ENCODE results near the gene MYO9A. TPM values are rescaled to one million over a fixed set of nuclear protein-coding genes. Genes with fewer than 3 reads are reported as not detected.

The MYO9A gene
- total RNA-seq, 3 donors from 2014 or later: 64.2 to 128 (median 86.5) TPM

DNA sequence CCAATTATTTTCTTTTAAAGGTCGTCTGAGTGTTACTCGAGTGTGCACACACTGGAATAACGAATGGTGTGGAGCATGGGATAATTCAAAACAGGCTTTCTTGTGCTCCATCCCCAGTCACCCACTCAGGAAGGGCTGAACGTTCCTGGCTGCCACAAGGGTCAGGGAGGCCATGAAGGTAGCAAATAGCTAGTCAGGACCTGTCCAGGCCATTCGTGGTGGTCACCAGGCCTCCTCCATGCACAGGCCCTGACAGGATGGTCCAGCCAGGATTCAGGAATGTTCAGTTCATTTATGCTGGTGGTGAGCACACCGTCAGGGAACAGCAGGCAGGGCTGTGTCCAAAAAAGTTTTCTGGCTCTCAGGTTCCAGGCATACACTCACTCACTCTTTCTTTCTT, 319.3 kb downstream of the MYO9A start:
- H3K36me3 ChIP-seq: no peaks in the 10 kb centered on the region

DNA sequence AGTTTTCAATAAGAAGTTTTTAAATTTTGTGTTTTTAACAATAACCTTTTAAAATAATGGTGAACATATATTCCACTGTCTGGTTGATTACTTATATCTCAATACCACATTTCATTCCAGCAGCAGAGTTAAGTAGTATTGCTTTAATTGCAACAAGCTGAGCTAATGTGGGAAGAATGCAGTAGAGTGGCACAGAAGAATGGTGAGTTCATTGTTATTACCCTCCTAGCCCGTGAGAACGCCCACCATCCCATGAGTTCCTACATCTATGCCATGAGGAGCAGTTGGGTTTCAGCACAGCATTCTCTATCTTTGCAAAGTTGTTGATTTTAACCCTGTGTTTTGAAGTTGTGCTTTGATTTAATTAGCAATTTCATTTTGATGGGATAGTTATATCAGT, 325.4 kb downstream of the MYO9A start:
- Histone ChIP-seq H3K36me3 (no peaks in the 10 kb centered on the region), H3K27me3 (no peaks in the 10 kb centered on the region), H3K9me3 (no peaks in the 10 kb centered on the region), H3K4me1 (no peaks in the 10 kb centered on the region), H3K27ac (no peak overlapping the region), H3K4me3 (no peak overlapping the region)
- no peak for DNase-seq (ENCODE audit: low spot score in 2 of 2)
- TF ChIP-seq, protein P1, sequence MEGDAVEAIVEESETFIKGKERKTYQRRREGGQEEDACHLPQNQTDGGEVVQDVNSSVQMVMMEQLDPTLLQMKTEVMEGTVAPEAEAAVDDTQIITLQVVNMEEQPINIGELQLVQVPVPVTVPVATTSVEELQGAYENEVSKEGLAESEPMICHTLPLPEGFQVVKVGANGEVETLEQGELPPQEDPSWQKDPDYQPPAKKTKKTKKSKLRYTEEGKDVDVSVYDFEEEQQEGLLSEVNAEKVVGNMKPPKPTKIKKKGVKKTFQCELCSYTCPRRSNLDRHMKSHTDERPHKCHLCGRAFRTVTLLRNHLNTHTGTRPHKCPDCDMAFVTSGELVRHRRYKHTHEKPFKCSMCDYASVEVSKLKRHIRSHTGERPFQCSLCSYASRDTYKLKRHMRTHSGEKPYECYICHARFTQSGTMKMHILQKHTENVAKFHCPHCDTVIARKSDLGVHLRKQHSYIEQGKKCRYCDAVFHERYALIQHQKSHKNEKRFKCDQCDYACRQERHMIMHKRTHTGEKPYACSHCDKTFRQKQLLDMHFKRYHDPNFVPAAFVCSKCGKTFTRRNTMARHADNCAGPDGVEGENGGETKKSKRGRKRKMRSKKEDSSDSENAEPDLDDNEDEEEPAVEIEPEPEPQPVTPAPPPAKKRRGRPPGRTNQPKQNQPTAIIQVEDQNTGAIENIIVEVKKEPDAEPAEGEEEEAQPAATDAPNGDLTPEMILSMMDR (IDR thresholded peaks at IDR 0.05): no peak
- TF ChIP-seq POLR2AphosphoS5 (IDR thresholded peaks at IDR 0.05) (no peak), POLR2A (IDR thresholded peaks at IDR 0.05) (no peak)
- intact Hi-C loops (cut with DNase I; ENCODE audit: low total_unique reads): no loop called here

More for the DNA sequence above, 319.3 kb downstream of the MYO9A start:
- H3K9me3 ChIP-seq: no peaks in the 10 kb centered on the region
- H3K27ac ChIP-seq: no peak overlapping the region
- no peaks in the 10 kb centered on the region for H3K27me3 ChIP-seq
- TF ChIP-seq, protein P1 (IDR thresholded peaks at IDR 0.05): no peak
- TF ChIP-seq POLR2A (IDR thresholded peaks at IDR 0.05) (no peak), POLR2AphosphoS5 (IDR thresholded peaks at IDR 0.05) (no peak)
- no peak for DNase-seq (ENCODE audit: low spot score in 2 of 2)
- intact Hi-C loops (cut with DNase I; ENCODE audit: low total_unique reads): no loop called here
- no peaks in the 10 kb centered on the region for H3K4me1 ChIP-seq
- H3K4me3 ChIP-seq: no peak overlapping the region

DNA sequence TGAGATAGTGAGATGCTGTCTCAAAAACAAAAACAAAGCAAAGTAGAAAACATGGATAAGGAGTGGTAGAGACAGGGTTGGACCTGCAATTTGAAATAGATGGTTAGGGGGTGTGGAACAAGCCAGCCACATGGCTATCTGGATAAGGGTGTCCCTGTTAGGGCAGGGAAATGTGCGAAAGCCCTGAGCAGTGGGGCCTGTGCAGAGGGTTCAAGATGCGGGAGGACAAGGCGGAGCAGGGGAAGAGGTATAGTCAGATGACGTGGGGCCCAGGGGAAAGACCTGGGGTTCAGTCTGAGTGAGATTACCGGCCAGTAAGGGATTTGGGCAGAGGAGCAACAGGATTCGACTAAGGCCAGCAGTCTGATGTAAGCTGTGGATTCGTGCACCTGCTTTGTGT, 326.0 kb downstream of the MYO9A start:
- Histone ChIP-seq H3K4me3 (no peak overlapping the region), H3K27me3 (no peaks in the 10 kb centered on the region), H3K27ac (no peak overlapping the region), H3K36me3 (no peaks in the 10 kb centered on the region), H3K9me3 (no peaks in the 10 kb centered on the region), H3K4me1 (no peaks in the 10 kb centered on the region)
- DNase-seq (ENCODE audit: low spot score in 2 of 2): no peak
- intact Hi-C loops (cut with DNase I; ENCODE audit: low total_unique reads): no loop called here
- TF ChIP-seq POLR2AphosphoS5 (IDR thresholded peaks at IDR 0.05) (no peak), POLR2A (IDR thresholded peaks at IDR 0.05) (no peak)
- TF ChIP-seq, protein P1 (IDR thresholded peaks at IDR 0.05): no peak

DNA sequence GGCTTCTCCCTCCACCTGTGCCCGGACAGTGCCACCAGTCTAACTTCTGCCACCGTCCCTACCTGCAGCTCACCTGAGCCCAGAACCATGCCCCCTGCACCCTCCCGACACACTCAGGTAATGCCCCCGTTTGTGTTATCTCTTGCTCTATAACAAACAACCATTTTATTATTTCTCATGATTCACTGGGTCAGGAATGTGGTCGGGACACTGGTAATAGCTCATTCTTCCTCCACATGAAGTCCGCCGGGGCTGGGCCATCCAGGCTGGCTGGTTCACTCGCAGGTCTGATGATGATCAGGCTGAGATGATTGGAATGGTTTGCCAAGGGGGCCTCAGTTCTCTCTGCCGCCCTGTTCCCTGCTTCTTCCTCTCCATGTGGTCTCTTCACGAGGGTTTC, 327.9 kb downstream of the MYO9A start:
- Histone ChIP-seq H3K9me3 (no peaks in the 10 kb centered on the region), H3K36me3 (no peaks in the 10 kb centered on the region), H3K27me3 (no peaks in the 10 kb centered on the region), H3K27ac (no peak overlapping the region), H3K4me3 (no peak overlapping the region), H3K4me1 (no peaks in the 10 kb centered on the region)
- DNase-seq (ENCODE audit: low spot score in 2 of 2): no peak
- no peak for TF ChIP-seq POLR2AphosphoS5 (IDR thresholded peaks at IDR 0.05)
- no peak for TF ChIP-seq POLR2A (IDR thresholded peaks at IDR 0.05)
- TF ChIP-seq, protein P1 (IDR thresholded peaks at IDR 0.05): no peak
- intact Hi-C loops (cut with DNase I; ENCODE audit: low total_unique reads): no loop called here

DNA sequence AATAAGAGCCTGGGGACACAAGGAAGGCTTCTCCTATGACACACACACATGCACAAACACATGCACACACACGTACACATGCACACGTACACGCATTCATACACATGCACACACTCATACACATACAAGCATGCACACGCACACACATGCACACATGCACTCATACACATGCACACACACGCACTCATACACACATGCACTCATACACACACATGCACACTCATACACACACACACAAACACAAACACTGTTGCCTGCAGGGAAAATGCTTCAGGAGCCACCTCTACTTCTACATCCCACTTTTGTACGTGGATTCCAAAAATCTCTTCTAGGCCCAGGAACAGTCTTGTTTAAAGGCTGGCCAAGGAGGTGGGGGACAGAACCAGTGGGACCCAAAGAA, 328.3 kb downstream of the MYO9A start:
- TF ChIP-seq, protein P1 (IDR thresholded peaks at IDR 0.05): no peak
- TF ChIP-seq POLR2A (IDR thresholded peaks at IDR 0.05) (no peak), POLR2AphosphoS5 (IDR thresholded peaks at IDR 0.05) (no peak)
- Histone ChIP-seq H3K27me3 (no peaks in the 10 kb centered on the region), H3K9me3 (no peaks in the 10 kb centered on the region), H3K36me3 (no peaks in the 10 kb centered on the region), H3K27ac (no peak overlapping the region), H3K4me1 (no peaks in the 10 kb centered on the region), H3K4me3 (no peak overlapping the region)
- DNase-seq (ENCODE audit: low spot score in 2 of 2): no peak
- intact Hi-C loops (cut with DNase I; ENCODE audit: low total_unique reads): no loop called here

Measured in breast epithelium (tissue), 4 donors.